ENCODE measurements around the gene GRM7.

- no peak for TF ChIP-seq CTCF (conservative IDR thresholded peaks at IDR 0.05; ENCODE audit: low read depth in 2 of 2)
- no peak for TF ChIP-seq POLR2AphosphoS5 (IDR thresholded peaks at IDR 0.05; ENCODE audit: low read depth)
- TF ChIP-seq STAT1 (IDR thresholded peaks at IDR 0.05; ENCODE audit: unreplicated experiment), result no peak
- TF ChIP-seq EZH2phosphoT487 (IDR thresholded peaks at IDR 0.05; ENCODE audit: unreplicated experiment), result no peak
- no peak for TF ChIP-seq REST (IDR thresholded peaks at IDR 0.05; ENCODE audit: unreplicated experiment)
- no peak for TF ChIP-seq EZH2 (IDR thresholded peaks at IDR 0.05; ENCODE audit: low read depth, unreplicated experiment)
- no peak for TF ChIP-seq CREB1 (CRISPR knock-in tag; IDR thresholded peaks at IDR 0.05; ENCODE audit: low read depth)
- TF ChIP-seq JUNB (IDR thresholded peaks at IDR 0.05; ENCODE audit: unreplicated experiment), result no peak
Measured at GRCh38 chr3:7062714-7063113, 201.8 kb downstream of the GRM7 start.
